PC-3 (cell line): ENCODE measurements around the gene MOB3A. TPM values are rescaled to one million over a fixed set of nuclear protein-coding genes. Genes with fewer than 3 reads are reported as not detected.

ENCODE experiments used
- ATAC-seq: fragments of 200-7000 bp; cut with Tn5 transposase; 2 replicates; pipeline ENCODE4 v1.9.1; 2020; ENCODE audit warnings: mild to moderate bottlenecking, moderate library complexity
- BruUV-seq: library from RNA; stranded (reverse); fragments of 400-500 nt; replicated peaks from 2 replicates; lab custom pipeline; 2021; lab: Mats Ljungman, UMichigan
- CTCF ChIA-PET: fragments of 300-600 bp; sonication (Branson Sonifier 250); formaldehyde crosslinking; loops from one replicate; lab custom pipeline; 2022; ENCODE audit warnings: antibody characterized with exemption; lab: Charles Lee
- POLR2A ChIA-PET: fragments of 300-600 bp; sonication (Branson Sonifier 250); formaldehyde crosslinking; loops from one replicate; lab custom pipeline; 2022; ENCODE audit warnings: antibody characterized with exemption; ENCODE audit not compliant: unreplicated experiment; lab: Charles Lee
- DNase-seq: peaks from one replicate; pipeline ENCODE4 v3.0.0-alpha.2; 2015
- H2AFZ ChIP-seq: fragments of 300-600 bp; sonication (generic); 2 replicates; pipeline ENCODE4 v1.6.0; 2016; ENCODE audit warnings: antibody characterized with exemption, low read length
- H3F3A ChIP-seq: fragments of 300-600 bp; sonication (generic); one replicate; pipeline ENCODE4 v1.6.0; 2017; ENCODE audit warnings: antibody characterized with exemption, low read length, control low read depth, mild to moderate bottlenecking; ENCODE audit not compliant: unreplicated experiment
- H3K27ac ChIP-seq: fragments of 300-600 bp; sonication (generic); 2 replicates; pipeline ENCODE4 v1.5.1; 2016; ENCODE audit warnings: mild to moderate bottlenecking, low read length
- H3K27me3 ChIP-seq: fragments of 300-600 bp; sonication (generic); 2 replicates; pipeline ENCODE4 v1.6.1; 2016; ENCODE audit warnings: low read length, mixed read lengths
- H3K36me3 ChIP-seq: fragments of 300-600 bp; sonication (generic); 2 replicates; pipeline ENCODE4 v1.6.1; 2016; ENCODE audit warnings: low read depth, mixed run types, low read length, mixed read lengths
- H3K4me1 ChIP-seq: fragments of 300-600 bp; sonication (generic); 2 replicates; pipeline ENCODE4 v1.5.1; 2016; ENCODE audit warnings: low read length; ENCODE audit not compliant: insufficient read depth
- H3K4me2 ChIP-seq: fragments of 300-600 bp; sonication (generic); 2 replicates; pipeline ENCODE4 v1.6.0; 2016; ENCODE audit warnings: low read length
- H3K4me3 ChIP-seq: fragments of 300-600 bp; sonication (generic); 2 replicates; pipeline ENCODE4 v1.5.1; 2016; ENCODE audit warnings: mild to moderate bottlenecking, low read length, mixed read lengths
- H3K79me2 ChIP-seq: fragments of 300-600 bp; sonication (generic); 2 replicates; pipeline ENCODE4 v1.6.1; 2017; ENCODE audit warnings: low read length, mixed read lengths
- H3K9ac ChIP-seq: fragments of 300-600 bp; sonication (generic); 2 replicates; pipeline ENCODE4 v1.6.0; 2016; ENCODE audit warnings: mild to moderate bottlenecking, low read length
- H3K9me2 ChIP-seq: fragments of 300-600 bp; sonication (generic); replicated peaks from 2 replicates; pipeline ENCODE4 v1.6.1; 2016; ENCODE audit warnings: mixed run types, low read length, mixed read lengths
- H3K9me3 ChIP-seq: fragments of 300-600 bp; sonication (generic); 2 replicates; pipeline ENCODE4 v1.6.1; 2016; ENCODE audit warnings: low read length, mixed read lengths
- H4K20me1 ChIP-seq: fragments of 300-600 bp; sonication (generic); 2 replicates; pipeline ENCODE4 v1.6.1; 2016; ENCODE audit warnings: low read length, mixed read lengths
- CTCF ChIP-seq: fragments of 300-600 bp; sonication (generic); conservative IDR thresholded peaks from 2 replicates; pipeline ENCODE4 v1.5.1; 2017; ENCODE audit warnings: antibody characterized with exemption, low read depth, mild to moderate bottlenecking, low read length
- EZH2 ChIP-seq: fragments of 300-600 bp; sonication (generic); IDR thresholded peaks from one replicate; pipeline ENCODE4 v1.6.1; 2017; ENCODE audit warnings: antibody characterized with exemption, mild to moderate bottlenecking, low read length; ENCODE audit not compliant: unreplicated experiment
- EZH2phosphoT487 ChIP-seq: fragments of 300-600 bp; sonication (generic); IDR thresholded peaks from 2 replicates; pipeline ENCODE4 v1.6.1; 2018; ENCODE audit warnings: mild to moderate bottlenecking, antibody characterized with exemption, low read length, borderline replicate concordance
- intact Hi-C: fragments of 100-400 bp; cut with micrococcal nuclease; formaldehyde crosslinking; loops from 2 replicates; pipeline ENCODE4 v1.9.0; 2023
- total RNA-seq: library from RNA; depleted of rRNA; stranded (reverse); fragments of >200 nt; gene quantifications from 2 replicates; pipeline ENCODE4 v1.2.3, GENCODE V29; 2014

Gene MOB3A
- total RNA-seq, 1 experiment from 2014 or later = 15.1 TPM

DNA sequence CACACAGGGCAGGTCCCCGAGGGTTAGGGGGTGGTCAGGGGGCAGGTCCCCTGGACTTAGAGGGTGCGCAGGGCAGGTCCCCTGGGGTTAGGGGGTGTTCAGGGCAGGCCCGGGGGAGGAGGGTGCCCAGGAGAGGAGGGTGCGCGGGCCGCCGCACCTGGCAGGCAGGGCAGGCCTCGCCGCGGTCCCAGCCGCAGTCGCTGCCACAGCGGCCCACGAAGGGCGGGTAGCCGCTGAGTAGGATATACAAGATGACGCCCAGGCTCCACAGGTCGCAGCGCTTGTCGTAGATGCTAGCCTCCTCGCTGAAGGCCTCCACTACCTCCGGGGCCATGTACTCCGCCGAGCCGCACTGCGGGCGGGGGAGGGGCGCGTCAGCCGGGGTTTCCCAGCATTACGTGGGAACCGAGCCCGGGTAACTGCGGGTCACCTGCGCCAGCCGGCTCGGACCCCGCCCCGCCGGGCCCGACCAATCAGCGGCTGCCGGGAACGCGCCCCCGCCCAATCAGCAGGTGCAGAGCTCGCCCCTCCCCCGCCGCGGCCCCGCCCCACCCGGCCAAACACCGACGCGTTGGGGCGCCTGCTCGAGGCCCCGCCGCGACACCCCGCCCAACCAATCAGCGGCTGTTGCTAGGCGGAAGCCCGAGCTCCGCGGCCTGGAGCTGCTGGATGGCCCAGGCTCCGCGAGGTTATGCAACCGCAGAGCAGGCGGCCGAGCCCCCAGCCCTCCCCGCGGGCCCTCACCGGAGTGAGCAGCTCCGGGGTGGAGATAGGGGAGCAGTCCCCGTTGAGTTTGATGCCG is 54.2 kb downstream of the MOB3A start:
- Histone ChIP-seq H3K9me3 (no peaks in the 10 kb centered on the region), H2AFZ (no peak overlapping the region), H3K27ac (no peak overlapping the region), H3K36me3 (peaks cover 2% of the 10 kb centered on the region; the same call in 1 of the 2 replicates), H3K4me1 (no peaks in the 10 kb centered on the region), H3K4me2 (no peak overlapping the region), H3K27me3 (no peaks in the 10 kb centered on the region), H3K79me2 (peaks cover 13% of the 10 kb centered on the region), H3K9me2 (no peaks in the 10 kb centered on the region), H3F3A (no peaks in the 10 kb centered on the region), H3K4me3 (no peak overlapping the region), H4K20me1 (peaks cover 2% of the 10 kb centered on the region), H3K9ac (no peak overlapping the region)
- BruUV-seq = no TSS peak
- ATAC-seq (peak; percentile 76), DNase-seq (peak; percentile 51)
- POLR2A ChIA-PET = no interaction called here
- CTCF ChIA-PET = interaction anchor here (0.6 kb wide), 1 partner anchor 49 kb away, joined by 4 read pairs; no protein-coding TSS in a partner anchor
- TF ChIP-seq CTCF (no peak), EZH2 (no peak), EZH2phosphoT487 (no peak)
- intact Hi-C loops = no loop called here

- no peak for ATAC-seq
Observed at GRCh38 chr19:2041433-2041682, 54.8 kb downstream of the MOB3A start.

More at GRCh38 chr19:2041433-2041682, 54.8 kb downstream of the MOB3A start:
- H3K27me3 ChIP-seq = no peaks in the 10 kb centered on the region
- H4K20me1 ChIP-seq = no peaks in the 10 kb centered on the region
- H3K79me2 ChIP-seq = peaks cover 8% of the 10 kb centered on the region; the same call in 1 of the 2 replicates
- peaks cover 2% of the 10 kb centered on the region; the same call in 1 of the 2 replicates for H3K36me3 ChIP-seq
- TF ChIP-seq EZH2 (no peak), EZH2phosphoT487 (no peak), CTCF (no peak)
- ChIA-PET POLR2A (no interaction called here), CTCF (interaction anchor here (0.6 kb wide), 1 partner anchor 50 kb away, joined by 4 read pairs; no protein-coding TSS in a partner anchor)
- no peaks in the 10 kb centered on the region for H3F3A ChIP-seq
- no peaks in the 10 kb centered on the region for H3K4me1 ChIP-seq
- no TSS peak for BruUV-seq
- H3K4me2 ChIP-seq = no peak overlapping the region
- H3K9me3 ChIP-seq = no peaks in the 10 kb centered on the region
- no peak for DNase-seq
- intact Hi-C loops = no loop called here
- H2AFZ ChIP-seq = no peak overlapping the region
- no peak overlapping the region for H3K9ac ChIP-seq
- H3K9me2 ChIP-seq = no peaks in the 10 kb centered on the region
- H3K4me3 ChIP-seq = no peak overlapping the region
- no peak overlapping the region for H3K27ac ChIP-seq
